NT2/D1 (cell line): ENCODE measurements around the gene ARHGEF40.

Source experiments
- DNase-seq: peaks from one replicate; pipeline ENCODE4 v3.0.0-alpha.2; 2011; ENCODE audit warnings: low read depth, low spot score
- H3K27me3 ChIP-seq: 2 replicates; pipeline ENCODE4 v1.6.0; 2011; ENCODE audit warnings: mild to moderate bottlenecking; ENCODE audit not compliant: insufficient read length, insufficient read depth
- H3K36me3 ChIP-seq: 2 replicates; pipeline ENCODE4 v1.6.1; 2011; ENCODE audit warnings: mild to moderate bottlenecking, low read length, mixed read lengths; ENCODE audit not compliant: insufficient read depth, insufficient read length
- H3K4me1 ChIP-seq: 2 replicates; pipeline ENCODE4 v1.5.1; 2011; ENCODE audit not compliant: insufficient read depth, insufficient read length
- H3K4me3 ChIP-seq: 2 replicates; pipeline ENCODE4 v1.5.1; 2011; ENCODE audit warnings: low read depth; ENCODE audit not compliant: insufficient read length
- H3K9ac ChIP-seq: 2 replicates; pipeline ENCODE4 v1.6.0; 2011; ENCODE audit warnings: low read depth; ENCODE audit not compliant: insufficient read length
- H3K9me3 ChIP-seq: 2 replicates; pipeline ENCODE4 v1.5.1; 2011; ENCODE audit warnings: mild to moderate bottlenecking, low read length; ENCODE audit not compliant: insufficient read depth
- SUZ12 ChIP-seq: IDR thresholded peaks from 2 replicates; pipeline ENCODE4 v1.6.1; 2011; ENCODE audit not compliant: insufficient read length, insufficient read depth; ENCODE audit errors: extremely low read depth
- YY1 ChIP-seq: IDR thresholded peaks from 2 replicates; pipeline ENCODE4 v1.6.1; 2011; ENCODE audit not compliant: insufficient read length, insufficient read depth
- ZNF274 ChIP-seq: IDR thresholded peaks from 2 replicates; pipeline ENCODE4 v1.6.1; 2011; ENCODE audit warnings: mild to moderate bottlenecking, low read depth, low read length

The ARHGEF40 gene

DNA sequence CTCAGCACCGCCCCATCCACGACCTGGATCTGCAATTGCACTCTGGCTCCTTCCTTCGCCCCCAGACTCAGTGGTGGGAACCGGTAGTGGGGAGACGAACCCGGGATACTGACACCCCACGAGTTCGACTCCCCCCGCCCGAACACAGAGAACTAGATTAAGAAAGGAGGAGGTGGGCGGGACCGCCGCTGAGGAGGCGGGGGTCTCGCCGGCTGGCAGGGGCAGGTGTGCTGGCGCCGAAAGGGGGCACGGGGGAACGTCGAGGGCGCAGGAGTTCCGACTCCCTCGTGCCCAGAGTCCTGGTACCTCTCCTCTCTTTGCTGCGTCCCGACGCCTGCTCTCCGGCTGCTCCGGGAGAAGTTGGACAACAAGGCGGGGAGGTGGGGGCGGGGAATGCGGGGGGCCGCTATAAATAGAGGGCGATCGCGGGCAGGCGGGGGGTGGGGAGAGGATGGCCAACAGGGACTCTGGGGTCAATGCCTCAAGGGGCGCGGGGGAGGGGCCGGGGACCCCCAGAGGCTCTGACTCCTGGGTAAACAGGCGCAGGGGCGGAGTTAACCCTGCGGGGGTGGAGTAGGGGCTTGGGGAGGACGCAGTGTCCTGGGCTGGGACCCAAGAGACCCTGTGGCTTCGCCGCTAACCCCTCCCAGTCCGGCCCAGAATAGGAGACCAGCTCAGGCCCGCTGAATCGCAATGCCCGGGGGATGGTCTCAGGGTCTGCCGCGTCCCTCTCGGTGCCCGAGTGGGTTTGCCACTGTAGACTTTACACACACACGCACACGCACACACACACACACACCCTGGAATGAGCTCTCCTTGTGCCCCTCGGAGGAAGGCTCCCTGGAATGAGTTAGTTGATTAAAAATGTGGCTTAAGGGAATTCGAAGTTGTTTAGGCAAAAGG lies 44.5 kb upstream of the ARHGEF40 start:
- peak overlapping the region; percentile 72 for H3K9ac ChIP-seq
- TF ChIP-seq SUZ12, result no peak
- H3K9me3 ChIP-seq, result no peaks in the 10 kb centered on the region
- no peak for DNase-seq
- H3K36me3 ChIP-seq, result peaks cover 12% of the 10 kb centered on the region
- peaks cover 6% of the 10 kb centered on the region for H3K4me1 ChIP-seq
- peak overlapping the region; percentile 51 for H3K4me3 ChIP-seq
- H3K27me3 ChIP-seq, result peaks cover 11% of the 10 kb centered on the region

DNA sequence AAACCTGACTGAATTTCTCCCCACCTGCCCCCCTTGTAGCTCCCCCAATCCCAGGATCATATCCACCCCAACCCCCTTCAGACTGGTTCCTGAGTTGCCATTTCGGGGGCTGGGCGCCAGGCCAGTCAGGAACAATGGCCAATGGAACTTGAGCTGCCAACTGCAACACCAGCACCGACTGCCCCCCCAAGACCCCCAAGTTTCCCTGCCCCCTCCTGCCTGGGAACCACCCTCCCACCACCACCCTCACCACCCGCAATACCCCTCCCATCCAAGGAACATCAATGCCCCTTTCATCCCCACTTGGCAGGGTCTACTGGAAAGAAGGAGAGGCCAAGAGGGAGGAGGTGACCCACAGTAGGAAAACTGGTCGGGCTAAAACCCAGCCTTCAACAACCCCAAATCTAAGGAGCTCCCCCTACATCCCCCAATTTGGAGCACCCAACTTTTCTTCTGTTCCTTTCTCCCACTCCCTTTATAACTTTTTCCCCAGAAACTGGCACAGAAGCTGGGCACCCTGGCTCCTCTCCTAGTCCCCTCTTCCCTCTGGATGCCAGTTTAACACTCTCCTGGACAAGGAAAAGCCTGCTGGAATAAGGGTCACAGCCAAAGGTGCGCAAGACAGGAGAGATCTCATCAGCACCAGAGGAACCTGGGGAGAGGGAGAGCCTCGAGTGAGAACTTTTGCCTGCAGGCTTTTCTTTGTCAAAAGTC lies 43.7 kb upstream of the ARHGEF40 start:
- H3K27me3 ChIP-seq, result peaks cover 11% of the 10 kb centered on the region
- H3K9me3 ChIP-seq, result no peaks in the 10 kb centered on the region
- peaks cover 4% of the 10 kb centered on the region for H3K36me3 ChIP-seq
- peaks cover 6% of the 10 kb centered on the region for H3K4me1 ChIP-seq
- H3K9ac ChIP-seq, result peak overlapping the region; percentile 72
- H3K4me3 ChIP-seq, result peak overlapping the region; percentile 40
- TF ChIP-seq SUZ12 (no peak), YY1 (no peak), ZNF274 (no peak)
- DNase-seq, result no peak

DNA sequence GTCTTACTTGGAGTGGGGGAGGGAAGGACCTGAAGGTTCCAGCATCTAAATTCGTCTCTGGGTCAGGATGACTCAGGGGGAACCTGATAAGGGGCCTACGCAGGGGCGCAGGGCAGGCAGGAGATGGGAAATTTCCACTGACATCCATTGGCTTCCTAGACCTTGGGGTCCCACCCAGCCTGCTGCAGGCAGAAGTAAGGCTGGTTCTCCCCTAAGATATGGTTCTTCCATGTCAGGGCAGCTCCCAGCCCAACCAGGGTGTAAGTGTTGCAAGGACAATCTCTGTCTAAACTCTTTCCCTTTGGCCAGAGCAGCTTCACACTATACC lies 43.2 kb upstream of the ARHGEF40 start:
- Histone ChIP-seq H3K36me3 (no peaks in the 10 kb centered on the region), H3K4me3 (no peak overlapping the region), H3K4me1 (peaks cover 6% of the 10 kb centered on the region), H3K9ac (no peak overlapping the region), H3K27me3 (peaks cover 11% of the 10 kb centered on the region), H3K9me3 (no peaks in the 10 kb centered on the region)
- no peak for TF ChIP-seq YY1
- TF ChIP-seq ZNF274, result no peak
- no peak for TF ChIP-seq SUZ12
- no peak for DNase-seq

DNA sequence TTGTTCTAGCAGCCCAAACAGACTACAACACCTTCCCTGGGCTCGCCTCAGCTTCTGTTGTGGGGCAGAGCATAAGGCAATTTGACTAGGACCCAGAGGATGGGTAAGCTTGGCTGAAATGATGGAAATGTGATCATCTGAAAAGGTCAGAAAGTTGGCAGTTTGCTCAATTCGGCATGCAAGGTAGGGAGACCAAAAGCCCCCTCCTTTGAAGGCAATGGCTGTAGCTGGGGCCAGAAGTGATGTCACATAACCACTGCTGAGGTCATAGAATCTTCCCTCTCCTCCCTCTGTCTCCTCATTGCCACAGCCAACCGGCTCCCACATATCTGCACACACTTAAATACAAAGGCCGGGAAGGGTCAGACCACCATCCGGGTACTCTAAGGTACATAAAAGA lies 40.2 kb upstream of the ARHGEF40 start, which contains the start of gene TPPP2:
TSS of gene TPPP2 (plus strand) at position 301 of the 400 bp plus-strand sequence. CDS start 365 bp downstream, outside the sequence.
- Histone ChIP-seq H3K9ac (no peak within 1 kb of the TSS), H3K36me3 (no peaks in the 10 kb centered on the region), H3K4me3 (no peak within 1 kb of the TSS), H3K4me1 (peaks cover 3% of the 10 kb centered on the region), H3K9me3 (no peaks in the 10 kb centered on the region), H3K27me3 (no peaks in the 10 kb centered on the region)
- DNase-seq, result no peak
- no peak for TF ChIP-seq YY1

DNA sequence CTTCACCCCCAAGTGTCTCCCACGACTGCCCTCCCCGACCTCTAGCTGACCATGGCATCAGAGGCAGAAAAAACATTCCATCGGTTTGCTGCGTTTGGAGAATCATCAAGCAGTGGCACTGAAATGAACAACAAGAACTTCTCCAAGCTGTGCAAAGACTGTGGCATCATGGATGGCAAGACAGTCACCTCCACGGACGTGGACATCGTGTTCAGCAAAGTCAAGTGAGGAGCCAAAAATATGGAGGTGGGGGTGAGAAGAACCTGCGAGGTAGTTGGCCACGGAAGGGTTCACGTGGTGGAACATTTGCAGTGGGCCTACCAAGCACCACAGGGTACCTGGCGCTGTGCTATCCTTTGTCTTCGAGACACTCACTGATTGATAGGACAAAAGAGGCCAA lies 39.6 kb upstream of the ARHGEF40 start:
- Histone ChIP-seq H3K9me3 (no peaks in the 10 kb centered on the region), H3K27me3 (no peaks in the 10 kb centered on the region), H3K36me3 (no peaks in the 10 kb centered on the region), H3K4me1 (peaks cover 3% of the 10 kb centered on the region), H3K9ac (no peak overlapping the region), H3K4me3 (no peak overlapping the region)
- no peak for DNase-seq
- TF ChIP-seq YY1, result no peak
- TF ChIP-seq ZNF274, result no peak
- no peak for TF ChIP-seq SUZ12

DNA sequence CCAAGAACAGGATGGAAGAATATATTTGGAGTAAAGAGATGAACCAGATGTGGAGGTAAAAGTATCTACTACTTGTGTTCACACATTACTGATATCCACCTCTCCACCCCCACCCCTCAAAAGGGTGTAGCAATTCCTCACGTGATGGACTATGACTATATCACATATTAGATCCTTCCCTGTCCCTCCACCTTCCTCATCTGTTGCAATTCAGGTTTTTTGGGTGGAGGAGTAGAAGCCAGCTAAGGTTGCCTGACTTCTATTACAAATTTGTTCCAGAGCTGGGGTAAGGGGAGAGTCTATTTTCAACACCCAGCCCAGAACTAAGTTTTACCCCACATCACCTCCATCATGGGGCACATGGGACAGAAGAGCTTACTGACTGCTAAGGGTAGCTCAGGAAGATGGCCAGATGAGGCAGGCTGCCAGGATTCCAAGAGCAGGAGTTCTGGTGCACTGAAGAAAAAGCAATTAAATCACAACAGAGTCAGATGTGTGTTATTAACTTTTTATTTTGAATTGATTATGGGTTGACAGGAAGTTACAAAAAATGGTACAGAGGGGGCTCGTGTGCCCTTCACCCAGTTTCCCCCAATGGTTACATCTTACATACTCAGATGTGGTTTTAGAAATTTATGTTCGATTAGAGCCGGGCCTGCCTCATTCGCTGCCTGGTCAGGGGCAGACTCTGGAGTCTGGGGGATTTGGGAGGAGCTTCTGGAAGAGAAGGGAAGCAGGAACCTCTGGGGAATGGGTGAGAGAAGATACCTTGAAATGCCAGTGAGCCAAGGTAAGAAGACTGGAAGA lies 37.6 kb upstream of the ARHGEF40 start:
- DNase-seq, result no peak
- Histone ChIP-seq H3K36me3 (no peaks in the 10 kb centered on the region), H3K27me3 (no peaks in the 10 kb centered on the region), H3K4me1 (peaks cover 2% of the 10 kb centered on the region), H3K9ac (no peak overlapping the region), H3K4me3 (no peak overlapping the region), H3K9me3 (no peaks in the 10 kb centered on the region)
- TF ChIP-seq ZNF274, result no peak
- TF ChIP-seq YY1, result no peak
- TF ChIP-seq SUZ12, result no peak

DNA sequence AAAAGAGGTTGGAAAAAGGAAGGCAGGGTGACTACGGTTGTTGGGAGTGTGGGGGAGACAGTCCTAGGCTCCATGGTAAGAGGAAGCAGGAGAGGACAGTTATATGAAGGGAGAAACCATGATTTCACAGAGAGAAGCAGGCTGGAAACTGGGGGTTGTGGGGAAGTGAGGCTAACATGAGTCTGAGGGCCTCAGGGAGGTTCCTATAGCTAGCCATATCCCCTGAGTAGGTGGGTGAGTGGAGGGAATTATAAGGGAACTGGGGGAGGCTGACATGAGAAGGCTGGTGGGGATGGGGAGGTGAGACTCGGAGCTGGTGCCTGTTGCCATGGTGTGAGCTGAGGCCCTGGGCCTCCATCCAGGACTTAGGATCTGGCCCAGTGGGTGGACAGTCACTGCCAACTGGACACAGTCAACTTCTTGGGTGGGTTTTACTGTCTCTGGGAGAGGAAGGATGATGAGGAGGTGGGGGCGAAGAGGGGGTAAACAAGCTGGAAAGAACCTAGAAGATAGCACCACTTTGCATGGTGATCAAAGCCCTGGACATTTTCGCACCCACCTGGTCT lies 36.9 kb upstream of the ARHGEF40 start:
- Histone ChIP-seq H3K9me3 (no peaks in the 10 kb centered on the region), H3K9ac (no peak overlapping the region), H3K36me3 (no peaks in the 10 kb centered on the region), H3K4me3 (no peak overlapping the region), H3K4me1 (peaks cover 2% of the 10 kb centered on the region), H3K27me3 (no peaks in the 10 kb centered on the region)
- no peak for TF ChIP-seq YY1
- no peak for TF ChIP-seq ZNF274
- no peak for TF ChIP-seq SUZ12
- DNase-seq, result no peak
